ENCODE data around the gene KANSL1. TPM values are rescaled to one million over a fixed set of nuclear protein-coding genes. Genes with fewer than 3 reads are reported as not detected.

Gene KANSL1
- total RNA-seq, 2 donors from 2014 or later, result 73.5 to 130 TPM

DNA sequence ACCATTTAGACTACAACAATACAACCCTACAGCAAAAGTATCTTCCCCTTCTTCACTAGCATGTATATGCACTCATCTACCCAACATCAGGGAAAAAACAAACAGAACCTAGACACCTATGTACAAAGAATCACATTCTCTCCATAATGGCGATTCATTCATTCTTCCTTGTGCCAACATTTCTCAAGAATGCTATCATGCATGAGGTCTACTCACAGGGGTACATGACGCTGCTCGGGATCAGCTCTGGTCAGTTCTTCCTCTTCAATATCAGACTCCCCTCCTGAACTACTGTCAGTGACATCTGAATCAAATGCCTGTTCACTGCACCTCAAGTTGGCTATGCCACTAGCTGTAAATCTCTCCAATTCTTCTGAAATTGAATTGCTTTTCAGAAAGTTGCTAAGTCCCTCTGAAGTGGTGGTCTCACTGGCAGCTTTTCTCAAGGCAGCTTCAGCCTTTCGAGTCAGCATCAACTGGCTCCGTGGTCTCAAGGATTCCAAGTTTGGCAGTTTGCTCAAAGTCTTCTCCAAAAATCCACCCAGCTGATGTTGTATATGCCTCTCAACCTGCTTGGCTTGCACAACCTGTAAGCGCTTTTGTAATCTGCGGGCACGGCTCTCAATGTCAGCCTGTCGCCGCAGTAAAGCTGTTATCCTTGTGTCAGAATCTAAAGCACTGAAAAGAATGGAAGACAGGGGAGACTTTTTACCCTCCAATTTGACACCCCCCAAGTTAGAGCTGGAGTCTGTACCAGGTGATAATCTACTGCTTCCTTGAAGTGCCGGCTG is 22.4 kb downstream of the KANSL1 start:
- Mint-ChIP-seq H3K4me1 (ENCODE audit: low read depth) (peaks cover 86% of the 10 kb centered on the region), H3K9me3 (no peaks in the 10 kb centered on the region), H3K27me3 (ENCODE audit: low read depth) (no peaks in the 10 kb centered on the region), H3K27ac (peak overlapping the region; percentile 1), H3K4me3 (peak overlapping the region in 1 of 2 donors; percentile 0), H3K36me3 (ENCODE audit: insufficient read depth in 2 of 2) (peaks cover 6 to 34% of the 10 kb centered on the region in 2 donors)
- no peak for ATAC-seq (replicated peaks in 1 of 2)
- no peak for DNase-seq

GRCh38 chr17:46169913-46170638 is 23.2 kb downstream of the KANSL1 start:
- no peak for DNase-seq
- Mint-ChIP-seq H3K9me3 (no peaks in the 10 kb centered on the region), H3K4me3 (peak overlapping the region in 1 of 2 donors; percentile 44), H3K27ac (peak overlapping the region; percentile 83), H3K36me3 (ENCODE audit: insufficient read depth in 2 of 2) (peaks cover 6 to 34% of the 10 kb centered on the region in 2 donors), H3K4me1 (ENCODE audit: low read depth) (peaks cover 79% of the 10 kb centered on the region), H3K27me3 (ENCODE audit: low read depth) (no peaks in the 10 kb centered on the region)
- no peak for ATAC-seq (replicated peaks in 1 of 2)

- no peak for ATAC-seq (replicated peaks in 1 of 2)
- peak overlapping the region; percentile 83 for H3K27ac Mint-ChIP-seq
- no peaks in the 10 kb centered on the region for H3K27me3 Mint-ChIP-seq (ENCODE audit: low read depth)
- H3K4me3 Mint-ChIP-seq, result peak overlapping the region in 1 of 2 donors; percentile 36
- H3K9me3 Mint-ChIP-seq, result no peaks in the 10 kb centered on the region
- H3K4me1 Mint-ChIP-seq (ENCODE audit: low read depth), result peaks cover 84% of the 10 kb centered on the region
- DNase-seq, result no peak
- H3K36me3 Mint-ChIP-seq (ENCODE audit: insufficient read depth in 2 of 2), result peaks cover 6 to 33% of the 10 kb centered on the region in 2 donors
Measured at GRCh38 chr17:46167826-46168569, 25.2 kb downstream of the KANSL1 start.

DNA sequence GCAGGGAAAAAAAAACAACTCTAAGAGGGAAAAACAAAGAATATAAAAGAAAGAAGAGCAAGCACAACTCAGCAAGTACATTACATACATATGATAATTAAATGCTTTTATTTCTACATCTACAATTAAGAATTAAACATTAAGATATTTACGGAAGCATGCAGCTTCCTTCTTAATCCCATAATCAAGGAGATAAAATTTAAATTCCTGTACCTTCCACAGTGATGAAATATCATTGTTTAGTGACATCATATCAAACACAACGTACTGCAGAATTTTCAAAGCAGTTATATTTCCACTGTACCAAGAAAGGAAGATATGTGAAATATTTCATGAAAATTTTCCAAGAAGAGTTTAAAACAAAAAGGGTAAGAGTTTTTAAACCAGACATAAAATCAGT is 26.0 kb downstream of the KANSL1 start:
- no peaks in the 10 kb centered on the region for H3K9me3 Mint-ChIP-seq
- H3K4me3 Mint-ChIP-seq, result no peak overlapping the region
- DNase-seq, result no peak
- no peak for ATAC-seq (replicated peaks in 1 of 2)
- H3K27me3 Mint-ChIP-seq (ENCODE audit: low read depth), result no peaks in the 10 kb centered on the region
- peak overlapping the region; percentile 83 for H3K27ac Mint-ChIP-seq
- peaks cover 6 to 35% of the 10 kb centered on the region in 2 donors for H3K36me3 Mint-ChIP-seq (ENCODE audit: insufficient read depth in 2 of 2)
- peaks cover 86% of the 10 kb centered on the region for H3K4me1 Mint-ChIP-seq (ENCODE audit: low read depth)

DNA sequence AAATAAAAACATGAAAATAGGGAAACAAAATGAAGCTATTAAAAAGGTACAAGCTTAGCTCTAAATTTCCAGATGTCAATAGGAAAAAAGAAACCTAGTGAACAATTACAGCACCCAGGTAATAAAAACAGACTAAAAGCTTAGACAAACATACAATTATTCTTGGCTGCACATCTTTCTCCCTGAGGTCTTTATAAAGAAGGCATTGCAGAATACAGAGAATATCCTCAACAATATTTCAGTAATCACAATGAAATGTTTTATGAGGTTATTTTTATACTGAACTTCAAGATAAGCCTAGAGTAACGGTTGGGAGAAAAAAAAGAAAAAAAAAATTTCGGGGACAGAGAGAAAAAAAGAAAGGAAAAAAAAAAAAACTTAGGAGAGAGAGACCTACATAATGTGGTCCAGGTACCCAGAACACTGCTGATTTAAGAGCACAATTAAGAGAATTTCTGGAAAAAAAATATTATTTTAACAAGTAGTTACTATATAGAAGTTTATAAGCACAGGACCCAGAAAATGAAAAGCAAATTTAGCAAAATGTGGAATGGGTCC is 26.5 kb downstream of the KANSL1 start:
- H3K27ac Mint-ChIP-seq, result peak overlapping the region; percentile 69
- ATAC-seq (replicated peaks in 1 of 2), result no peak
- peaks cover 85% of the 10 kb centered on the region for H3K4me1 Mint-ChIP-seq (ENCODE audit: low read depth)
- H3K9me3 Mint-ChIP-seq, result no peaks in the 10 kb centered on the region
- DNase-seq, result no peak
- H3K27me3 Mint-ChIP-seq (ENCODE audit: low read depth), result no peaks in the 10 kb centered on the region
- H3K4me3 Mint-ChIP-seq, result peak overlapping the region in 1 of 2 donors; percentile 69
- peaks cover 4 to 32% of the 10 kb centered on the region in 2 donors for H3K36me3 Mint-ChIP-seq (ENCODE audit: insufficient read depth in 2 of 2)

- peak overlapping the region; percentile 64 for H3K27ac Mint-ChIP-seq
- no peaks in the 10 kb centered on the region for H3K27me3 Mint-ChIP-seq (ENCODE audit: low read depth)
- H3K36me3 Mint-ChIP-seq (ENCODE audit: insufficient read depth in 2 of 2), result peaks cover 0 to 14% of the 10 kb centered on the region in 2 donors
- H3K9me3 Mint-ChIP-seq, result no peaks in the 10 kb centered on the region
- peaks cover 79% of the 10 kb centered on the region for H3K4me1 Mint-ChIP-seq (ENCODE audit: low read depth)
- ATAC-seq (replicated peaks in 1 of 2), result peak; percentile 43 to 45
- peak overlapping the region in 1 of 2 donors; percentile 51 for H3K4me3 Mint-ChIP-seq
- DNase-seq, result no peak
Measured at GRCh38 chr17:46163929-46164594, 29.2 kb downstream of the KANSL1 start.

GRCh38 chr17:46163316-46163715 is 29.9 kb downstream of the KANSL1 start:
- ATAC-seq (replicated peaks in 1 of 2) (no peak), DNase-seq (no peak)
- H3K9me3 Mint-ChIP-seq, result no peaks in the 10 kb centered on the region
- peaks cover 0 to 14% of the 10 kb centered on the region in 2 donors for H3K36me3 Mint-ChIP-seq (ENCODE audit: insufficient read depth in 2 of 2)
- peaks cover 80% of the 10 kb centered on the region for H3K4me1 Mint-ChIP-seq (ENCODE audit: low read depth)
- peak overlapping the region in 1 of 2 donors; percentile 51 for H3K4me3 Mint-ChIP-seq
- H3K27ac Mint-ChIP-seq, result peak overlapping the region; percentile 64
- no peaks in the 10 kb centered on the region for H3K27me3 Mint-ChIP-seq (ENCODE audit: low read depth)

DNA sequence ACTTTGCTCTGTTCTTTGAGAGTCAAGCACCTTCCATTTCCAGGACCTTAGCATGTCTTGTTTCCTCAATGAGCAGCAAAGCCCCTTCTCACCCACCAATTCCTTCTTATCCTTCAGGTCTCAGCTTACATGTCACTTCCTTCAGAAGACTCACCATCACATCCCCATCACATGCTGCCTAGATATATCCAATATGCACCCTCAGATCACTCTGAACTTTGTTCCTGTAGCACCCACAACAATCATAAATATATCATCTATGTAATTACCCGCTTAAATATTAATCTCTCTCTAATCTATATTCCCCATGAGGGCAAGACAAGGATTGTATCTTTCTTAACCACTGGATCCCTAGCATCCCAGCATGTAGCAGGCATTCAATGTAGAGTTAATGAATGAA is 30.4 kb downstream of the KANSL1 start:
- Mint-ChIP-seq H3K27me3 (ENCODE audit: low read depth) (no peaks in the 10 kb centered on the region), H3K36me3 (ENCODE audit: insufficient read depth in 2 of 2) (peaks cover 0 to 12% of the 10 kb centered on the region in 2 donors), H3K9me3 (no peaks in the 10 kb centered on the region), H3K4me1 (ENCODE audit: low read depth) (peaks cover 80% of the 10 kb centered on the region), H3K4me3 (no peak overlapping the region), H3K27ac (no peak overlapping the region)
- DNase-seq, result no peak
- ATAC-seq (replicated peaks in 1 of 2), result no peak

DNA sequence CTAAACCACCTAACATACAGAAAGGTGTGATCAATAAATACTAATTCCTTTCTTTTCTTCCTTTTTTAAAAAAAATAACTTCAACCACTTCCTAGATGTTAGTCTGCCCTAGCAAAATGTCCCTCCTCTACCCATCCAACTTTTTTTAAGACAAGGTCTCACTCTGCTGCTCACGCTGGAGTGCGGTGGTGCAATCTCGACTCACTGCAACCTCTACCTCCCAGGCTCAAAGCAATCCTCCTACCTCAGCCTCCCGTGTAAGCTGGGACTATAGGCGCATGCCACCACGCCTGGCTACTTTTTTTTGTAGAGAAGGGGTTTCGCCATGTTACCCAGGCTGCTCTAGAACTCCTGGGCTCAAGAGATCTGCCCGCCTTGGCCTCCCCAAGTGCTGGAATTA is 33.1 kb downstream of the KANSL1 start:
- H3K4me1 Mint-ChIP-seq (ENCODE audit: low read depth), result peaks cover 92% of the 10 kb centered on the region
- ATAC-seq (replicated peaks in 1 of 2), result no peak
- no peak overlapping the region for H3K27ac Mint-ChIP-seq
- peak overlapping the region in 1 of 2 donors; percentile 44 for H3K4me3 Mint-ChIP-seq
- H3K36me3 Mint-ChIP-seq (ENCODE audit: insufficient read depth in 2 of 2), result peaks cover 0 to 7% of the 10 kb centered on the region in 2 donors
- DNase-seq, result no peak
- no peaks in the 10 kb centered on the region for H3K9me3 Mint-ChIP-seq
- no peaks in the 10 kb centered on the region for H3K27me3 Mint-ChIP-seq (ENCODE audit: low read depth)

DNA sequence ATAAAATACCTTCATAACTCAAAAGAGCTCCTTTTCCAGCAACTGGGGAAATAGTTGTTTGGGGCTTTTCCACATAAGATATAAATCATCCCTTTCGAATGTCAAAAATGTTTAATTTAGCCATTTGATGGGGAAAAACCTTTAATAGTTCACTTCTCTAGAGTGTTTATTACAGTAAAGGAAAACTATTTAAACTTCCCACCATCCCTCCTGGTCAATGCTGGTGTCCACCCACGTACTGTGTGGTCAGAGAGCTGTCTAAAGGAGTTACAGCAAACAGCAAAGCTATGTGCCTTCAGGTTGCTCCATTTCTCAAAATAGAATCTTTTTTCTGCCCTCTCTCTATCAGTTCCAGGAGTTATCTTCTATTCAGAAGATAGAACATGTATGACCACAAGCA is 33.5 kb downstream of the KANSL1 start:
- no peaks in the 10 kb centered on the region for H3K27me3 Mint-ChIP-seq (ENCODE audit: low read depth)
- DNase-seq (no peak), ATAC-seq (replicated peaks in 1 of 2) (no peak)
- H3K9me3 Mint-ChIP-seq, result no peaks in the 10 kb centered on the region
- peak overlapping the region in 1 of 2 donors; percentile 50 for H3K4me3 Mint-ChIP-seq
- peaks cover 0 to 7% of the 10 kb centered on the region in 2 donors for H3K36me3 Mint-ChIP-seq (ENCODE audit: insufficient read depth in 2 of 2)
- H3K4me1 Mint-ChIP-seq (ENCODE audit: low read depth), result peaks cover 93% of the 10 kb centered on the region
- H3K27ac Mint-ChIP-seq, result peak overlapping the region; percentile 79

GRCh38 chr17:46158323-46159296 is 34.6 kb downstream of the KANSL1 start:
- peak overlapping the region; percentile 13 to 50 for H3K4me3 Mint-ChIP-seq
- H3K4me1 Mint-ChIP-seq (ENCODE audit: low read depth), result peaks cover 93% of the 10 kb centered on the region
- no peaks in the 10 kb centered on the region for H3K9me3 Mint-ChIP-seq
- no peaks in the 10 kb centered on the region for H3K27me3 Mint-ChIP-seq (ENCODE audit: low read depth)
- no peak for ATAC-seq (replicated peaks in 1 of 2)
- peaks cover 0 to 7% of the 10 kb centered on the region in 2 donors for H3K36me3 Mint-ChIP-seq (ENCODE audit: insufficient read depth in 2 of 2)
- H3K27ac Mint-ChIP-seq, result peak overlapping the region; percentile 79
- DNase-seq, result no peak
